GM19193 (cell line): ENCODE measurements around the gene MTUS2.

Experiments
- POLR2A ChIP-seq: IDR thresholded peaks from 4 replicates; pipeline ENCODE4 v1.6.1; 2011; ENCODE audit not compliant: insufficient read depth, insufficient read length; ENCODE audit errors: extremely low read depth

MTUS2 gene

DNA sequence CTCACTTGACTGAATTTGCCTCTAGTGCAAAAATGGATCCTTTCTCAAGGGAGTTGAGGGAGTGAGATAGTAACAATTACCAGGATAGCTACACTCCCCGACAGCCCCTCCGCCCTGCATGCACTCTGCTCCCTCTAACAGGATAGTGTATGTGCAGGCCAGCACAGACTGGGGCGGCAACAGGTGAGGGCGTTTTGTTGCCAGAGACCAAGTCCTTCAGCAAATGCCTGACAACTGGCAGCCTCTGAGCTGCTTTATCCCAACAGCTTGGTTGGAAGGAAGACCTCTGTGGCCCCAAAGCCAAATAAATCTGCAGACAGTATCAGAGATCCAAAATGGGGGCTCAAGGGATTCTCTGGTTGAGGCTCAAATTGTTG lies 688.7 kb downstream of the MTUS2 start:
- no peak for TF ChIP-seq POLR2A

- TF ChIP-seq POLR2A: no peak
These were observed 690.0 kb downstream of the MTUS2 start for GRCh38 chr13:29509999-29510589.

GRCh38 chr13:29510651-29511084 lies 690.5 kb downstream of the MTUS2 start:
- no peak for TF ChIP-seq POLR2A

DNA sequence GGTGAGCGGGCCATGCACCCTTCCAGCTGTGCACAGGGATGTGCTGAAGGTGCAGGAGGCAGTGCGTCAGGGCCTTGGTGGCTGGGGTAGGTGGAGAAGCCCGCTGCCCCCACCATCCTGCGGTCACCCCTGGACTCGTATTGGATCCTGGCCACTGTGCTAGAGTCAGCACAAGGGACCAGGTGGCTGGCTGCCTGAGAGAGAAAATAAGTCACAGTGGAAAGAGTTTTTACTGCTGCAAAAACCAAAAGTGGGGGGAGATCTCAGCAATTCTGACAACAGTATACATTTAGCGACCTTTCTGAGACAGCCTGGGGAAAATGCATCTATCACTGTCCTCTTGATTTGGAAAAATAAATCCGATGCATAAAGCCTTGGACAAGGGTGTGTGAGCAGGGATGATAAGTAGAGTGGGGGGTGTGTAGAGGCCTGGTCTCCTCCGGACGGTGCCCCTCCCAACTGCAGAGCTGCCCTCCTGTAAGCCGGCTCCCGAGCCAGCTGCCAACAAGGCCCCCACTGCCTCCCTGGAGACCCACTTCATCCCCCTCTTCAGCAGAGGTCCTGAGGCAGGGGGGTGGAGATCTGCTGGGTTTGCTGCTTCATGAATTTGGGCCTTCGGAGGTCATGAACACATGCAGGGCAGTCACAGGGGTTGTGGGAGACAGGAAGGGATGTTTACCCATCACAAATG lies 691.1 kb downstream of the MTUS2 start:
- no peak for TF ChIP-seq POLR2A

GRCh38 chr13:29511980-29512379 lies 691.8 kb downstream of the MTUS2 start:
- no peak for TF ChIP-seq POLR2A

GRCh38 chr13:29513002-29513980 lies 693.2 kb downstream of the MTUS2 start:
- no peak for TF ChIP-seq POLR2A

GRCh38 chr13:29513981-29514719 lies 694.0 kb downstream of the MTUS2 start:
- TF ChIP-seq POLR2A: no peak

DNA sequence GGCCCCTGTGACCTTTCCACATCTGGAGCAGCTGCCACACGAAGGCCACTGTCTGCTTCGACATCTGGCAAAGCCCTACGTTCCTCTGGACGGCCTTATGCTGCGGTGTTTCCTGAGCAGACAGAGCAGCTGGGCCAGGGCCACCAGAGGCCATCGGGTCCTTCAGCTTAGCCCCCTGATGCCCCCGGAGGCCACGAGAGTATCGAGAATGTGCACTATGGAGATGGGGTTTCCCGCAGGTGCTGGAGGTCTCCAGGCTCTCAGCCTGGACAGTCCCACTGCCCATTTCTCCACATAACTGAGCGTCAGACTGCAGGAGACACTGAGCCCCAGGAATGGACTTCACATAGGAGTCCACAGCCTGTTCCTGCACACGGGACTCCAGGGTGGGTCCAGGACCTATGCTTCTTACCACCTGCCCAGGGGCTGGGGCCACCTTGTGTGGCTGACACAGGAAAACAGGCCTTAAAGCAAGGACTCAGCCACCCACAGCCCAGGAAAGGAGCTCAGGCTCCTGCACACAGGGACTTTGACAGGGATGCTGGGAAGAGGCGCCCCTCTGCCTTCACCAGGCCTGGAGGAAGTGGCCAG lies 694.7 kb downstream of the MTUS2 start:
- no peak for TF ChIP-seq POLR2A

GRCh38 chr13:29515372-29515771 lies 695.2 kb downstream of the MTUS2 start:
- no peak for TF ChIP-seq POLR2A

DNA sequence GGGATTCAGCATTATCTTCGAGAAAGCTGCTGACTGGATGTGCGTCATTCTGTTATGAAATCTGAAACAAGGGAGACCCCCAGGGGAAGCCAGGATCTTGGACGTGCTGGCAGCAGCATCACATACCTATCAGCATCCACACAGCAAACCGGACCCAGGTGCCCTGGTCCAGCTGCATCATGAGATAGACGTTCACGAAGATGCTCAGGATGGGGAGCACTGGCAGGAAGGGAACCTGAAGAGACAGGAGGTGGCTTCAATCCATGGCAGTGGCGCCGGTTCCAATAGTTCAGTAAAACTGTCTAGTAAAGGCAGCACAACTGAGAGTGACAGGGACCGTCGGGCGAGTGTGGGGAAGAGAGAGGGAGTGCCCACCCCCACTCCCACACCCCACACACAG lies 695.9 kb downstream of the MTUS2 start:
- no peak for TF ChIP-seq POLR2A

DNA sequence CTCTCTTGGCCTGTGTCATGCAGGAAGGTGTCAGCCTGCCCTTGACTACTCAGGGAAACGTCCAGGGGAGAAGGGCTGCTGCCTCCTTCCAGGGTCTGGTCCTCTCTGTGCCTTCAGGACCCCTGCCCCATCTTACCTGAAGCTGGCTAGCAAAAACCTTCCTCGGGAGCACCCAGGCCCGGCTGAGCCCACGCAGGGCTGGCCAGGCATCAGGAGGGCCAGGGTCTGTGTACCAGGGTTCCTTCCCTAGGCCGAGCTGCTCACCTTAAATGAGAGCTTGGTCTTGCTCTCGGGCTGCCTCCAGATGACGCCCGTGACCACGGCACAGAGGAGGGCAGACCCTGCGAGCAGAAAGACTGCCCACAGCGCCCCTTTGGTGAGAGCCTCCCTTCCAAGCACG lies 696.7 kb downstream of the MTUS2 start:
- no peak for TF ChIP-seq POLR2A

GRCh38 chr13:29519921-29520320 lies 699.8 kb downstream of the MTUS2 start:
- TF ChIP-seq POLR2A: no peak

DNA sequence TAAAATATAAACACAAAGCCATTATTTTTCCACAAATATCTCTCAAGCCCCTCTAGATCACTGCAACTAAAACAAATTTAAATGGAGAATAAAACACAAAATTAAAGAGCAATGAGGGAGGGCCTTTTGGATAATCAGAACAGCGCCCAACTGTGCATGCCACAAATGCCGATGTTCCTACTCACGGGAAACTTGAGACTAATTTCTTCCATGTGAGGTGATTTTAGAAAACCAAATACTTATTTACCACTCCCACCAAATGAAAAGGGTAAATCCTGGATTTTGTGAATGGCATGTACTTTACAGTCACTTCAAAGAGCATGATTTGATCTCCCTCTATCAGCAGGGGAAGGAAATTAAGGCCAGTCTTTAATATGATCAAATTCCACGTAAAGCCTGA lies 700.5 kb downstream of the MTUS2 start:
- TF ChIP-seq POLR2A: no peak

GRCh38 chr13:29521336-29521735 lies 701.2 kb downstream of the MTUS2 start:
- no peak for TF ChIP-seq POLR2A
